H1 (cell line): ENCODE data around the gene SPACA4. TPM values are rescaled to one million over a fixed set of nuclear protein-coding genes. Genes with fewer than 3 reads are reported as not detected.

ENCODE experiments used
- CTCF ChIA-PET: fragments of 300-600 bp; sonication (Branson Sonifier 250); formaldehyde crosslinking; loops from one replicate; lab custom pipeline; 2021; ENCODE audit not compliant: partially characterized antibody; lab: Charles Lee
- POLR2A ChIA-PET: fragments of 300-600 bp; sonication (Branson Sonifier 250); formaldehyde crosslinking; loops from one replicate; lab custom pipeline; 2021; ENCODE audit warnings: inconsistent platforms; ENCODE audit not compliant: partially characterized antibody; lab: Charles Lee
- DNase-seq, 2 experiments: peaks; one replicate each; pipeline versions ENCODE4 v3.0.0 to v3.0.0-alpha.2; 2010 to 2022; ENCODE audit warnings: low spot score in 2 of 2, low read depth in 1 of 2, mixed read lengths in 1 of 2
- FAIRE-seq: peaks from 2 replicates; lab custom pipeline; 2011; peaks lifted over from hg19 to GRCh38; lab: Jason Lieb, UNC
- H2AFZ ChIP-seq: 2 replicates; pipeline ENCODE4 v1.8.1; 2012; ENCODE audit warnings: low read length, inconsistent platforms
- H2AK5ac ChIP-seq: 2 replicates; pipeline ENCODE4 v1.6.1; 2013; ENCODE audit warnings: low read depth, low read length
- H2BK120ac ChIP-seq: replicated peaks from 2 replicates; pipeline ENCODE3; 2013; ENCODE audit warnings: low read depth, low read length, inconsistent platforms
- H2BK12ac ChIP-seq: 2 replicates; pipeline ENCODE4 v1.6.1; 2013; ENCODE audit warnings: low read depth, low read length
- H2BK15ac ChIP-seq: 2 replicates; pipeline ENCODE4 v1.6.1; 2013; ENCODE audit warnings: low read length
- H2BK20ac ChIP-seq: 2 replicates; pipeline ENCODE4 v1.6.1; 2013; ENCODE audit warnings: low read length
- H2BK5ac ChIP-seq: 2 replicates; pipeline ENCODE4 v1.6.1; 2013; ENCODE audit warnings: low read depth, low read length
- H3K14ac ChIP-seq: 2 replicates; pipeline ENCODE4 v1.6.1; 2013; ENCODE audit warnings: inconsistent platforms; ENCODE audit not compliant: insufficient read length
- H3K18ac ChIP-seq: 2 replicates; pipeline ENCODE4 v1.6.1; 2013; ENCODE audit warnings: low read length; ENCODE audit errors: extremely low read depth
- H3K23ac ChIP-seq: 2 replicates; pipeline ENCODE4 v1.6.1; 2013; ENCODE audit warnings: inconsistent platforms; ENCODE audit not compliant: insufficient read length
- H3K23me2 ChIP-seq: 2 replicates; pipeline ENCODE4 v1.6.1; 2013; ENCODE audit warnings: low read depth, low read length
- H3K27ac ChIP-seq: 2 replicates; pipeline ENCODE4 v1.6.1; 2011; ENCODE audit warnings: low read depth, low read length, inconsistent platforms
- H3K27me3 ChIP-seq, 4 experiments: replicated peaks in 1 of 4; 1 replicate in 1 of 4; 2 replicates in 3 of 4; pipeline versions ENCODE4 v1.6.1 to v1.8.1; 2011 to 2013; ENCODE audit warnings: low read length in 3 of 4, mild to moderate bottlenecking in 3 of 4, inconsistent platforms in 2 of 4, mixed read lengths in 2 of 4, moderate library complexity in 1 of 4; ENCODE audit not compliant: control insufficient read depth in 3 of 4, insufficient read depth in 3 of 4; ENCODE audit errors: extremely low read depth in 1 of 4
- H3K36me3 ChIP-seq, 4 experiments: 2 replicates each; pipeline versions ENCODE4 v1.6.1 to v1.8.1; 2011 to 2013; ENCODE audit warnings: mild to moderate bottlenecking in 4 of 4, low read length in 3 of 4, moderate library complexity in 2 of 4, control low read depth in 1 of 4, inconsistent platforms in 1 of 4; ENCODE audit not compliant: insufficient read depth in 4 of 4, control insufficient read depth in 2 of 4
- H3K4ac ChIP-seq: replicated peaks from 2 replicates; pipeline ENCODE3; 2013; ENCODE audit warnings: low read length, low read depth, mixed read lengths, inconsistent platforms; ENCODE audit not compliant: insufficient read length
- H3K4me1 ChIP-seq, 4 experiments: replicated peaks in 1 of 4; 1 replicate in 1 of 4; 2 replicates in 3 of 4; pipeline versions ENCODE4 v1.6.1 to v1.8.1; 2011 to 2013; ENCODE audit warnings: low read length in 3 of 4, inconsistent platforms in 2 of 4, mixed read lengths in 1 of 4; ENCODE audit not compliant: insufficient read depth in 4 of 4, control insufficient read depth in 3 of 4
- H3K4me2 ChIP-seq, 2 experiments: 2 replicates each; pipeline versions ENCODE4 v1.6.1 to v1.8.1; 2011 to 2013; ENCODE audit warnings: low read depth in 2 of 2, low read length in 2 of 2, control low read depth in 1 of 2, inconsistent platforms in 1 of 2, mild to moderate bottlenecking in 1 of 2; ENCODE audit not compliant: insufficient read depth in 1 of 2
- H3K4me3 ChIP-seq, 4 experiments: fragments of 200-600, 300-600 bp in 1 of 4; sonication (generic), shearing (Covaris generic), sonication (Bioruptor Twin) in 1 of 4; 2 replicates each; pipeline versions ENCODE4 v1.5.1 to v1.8.1; 2011 to 2016; ENCODE audit warnings: low read length in 4 of 4, low read depth in 3 of 4, control low read depth in 2 of 4, inconsistent platforms in 2 of 4, mild to moderate bottlenecking in 2 of 4, mixed read lengths in 1 of 4, moderate library complexity in 1 of 4; ENCODE audit not compliant: insufficient read depth in 2 of 4; ENCODE audit errors: extremely low read depth in 1 of 4
- H3K56ac ChIP-seq: replicated peaks from 2 replicates; pipeline ENCODE3; 2013; ENCODE audit warnings: low read depth, mild to moderate bottlenecking, mixed read lengths, low read length, inconsistent platforms; ENCODE audit not compliant: insufficient read length
- H3K79me1 ChIP-seq: 2 replicates; pipeline ENCODE4 v1.6.1; 2013; ENCODE audit warnings: low read depth, low read length, control low read depth
- H3K79me2 ChIP-seq, 2 experiments: 2 replicates each; pipeline versions ENCODE4 v1.6.1 to v1.8.1; 2012 to 2013; ENCODE audit warnings: low read length in 2 of 2, mild to moderate bottlenecking in 2 of 2, inconsistent platforms in 1 of 2; ENCODE audit not compliant: insufficient read depth in 2 of 2, control insufficient read depth in 1 of 2
- H3K9ac ChIP-seq, 4 experiments: replicated peaks in 1 of 4; 1 replicate in 1 of 4; 2 replicates in 3 of 4; pipeline versions ENCODE4 v1.6.1 to v1.8.1; 2011 to 2013; ENCODE audit warnings: low read depth in 3 of 4, low read length in 3 of 4, control low read depth in 2 of 4, mild to moderate bottlenecking in 2 of 4, moderate library complexity in 2 of 4, inconsistent platforms in 1 of 4; ENCODE audit errors: extremely low read depth in 1 of 4
- H3K9me3 ChIP-seq, 2 experiments: 2 replicates each; pipeline versions ENCODE4 v1.6.1 to v1.8.1; 2012 to 2013; ENCODE audit warnings: mild to moderate bottlenecking in 2 of 2, moderate library complexity in 2 of 2, control low read depth in 1 of 2, inconsistent platforms in 1 of 2, low read depth in 1 of 2, low read length in 1 of 2, mixed read lengths in 1 of 2; ENCODE audit not compliant: insufficient read depth in 2 of 2
- H4K20me1 ChIP-seq, 2 experiments: replicated peaks in 1 of 2; 2 replicates each; pipeline versions ENCODE3 to v1.8.1; 2011 to 2013; ENCODE audit warnings: inconsistent platforms in 2 of 2, low read length in 2 of 2, mild to moderate bottlenecking in 1 of 2; ENCODE audit not compliant: insufficient read depth in 2 of 2, control insufficient read depth in 1 of 2
- H4K5ac ChIP-seq: 2 replicates; pipeline ENCODE4 v1.6.1; 2013; ENCODE audit warnings: low read length, low read depth, mixed read lengths, inconsistent platforms; ENCODE audit not compliant: insufficient read length
- H4K8ac ChIP-seq: 2 replicates; pipeline ENCODE4 v1.8.0; 2013; ENCODE audit warnings: mild to moderate bottlenecking, moderate library complexity, low read length, inconsistent platforms; ENCODE audit not compliant: insufficient read depth; ENCODE audit errors: extremely low read depth
- H4K91ac ChIP-seq: replicated peaks from 2 replicates; pipeline ENCODE3; 2013; ENCODE audit warnings: low read length, mixed read lengths, inconsistent platforms; ENCODE audit not compliant: insufficient read length
- CBX5 ChIP-seq: fragments of 300-800, 300-1000 bp; sonication (generic); IDR thresholded peaks from 2 replicates; pipeline ENCODE4 v1.7.1; 2016; ENCODE audit warnings: antibody characterized with exemption, low read length, low read depth
- KDM4A ChIP-seq: IDR thresholded peaks from one replicate; pipeline ENCODE4 v1.7.1; 2012; ENCODE audit warnings: low read depth, mild to moderate bottlenecking, moderate library complexity, low read length, inconsistent platforms; ENCODE audit not compliant: severe bottlenecking
- SAP30 ChIP-seq: fragments of 300-600 bp; sonication (generic); IDR thresholded peaks from 2 replicates; pipeline ENCODE4 v1.7.1; 2012; ENCODE audit warnings: low read length, moderate library complexity, mild to moderate bottlenecking, inconsistent platforms; ENCODE audit not compliant: insufficient read depth, insufficient replicate concordance
- TBP ChIP-seq: IDR thresholded peaks from 2 replicates; pipeline ENCODE4 v1.6.1; 2011; ENCODE audit warnings: low read depth, low read length, improper control_type of control experiment
- WGBS, 2 experiments: shearing (Covaris generic) in 1 of 2; methylation state at CpG; one replicate each; pipeline versions ENCODE4 v1.1.6 to v1.1.7; 2013 to 2015; ENCODE audit warnings: low lambda C conversion rate in 2 of 2, mixed read lengths in 2 of 2, inconsistent platforms in 1 of 2, low coverage in 1 of 2, missing lambda C conversion rate in 1 of 2; ENCODE audit not compliant: insufficient replicate concordance in 2 of 2, insufficient coverage in 1 of 2, insufficient read length in 1 of 2; ENCODE audit errors: extremely low coverage in 1 of 2, missing lambda C conversion rate in 1 of 2; 5-methylcytosine and 5-hydroxymethylcytosine counted together
- polyA plus RNA-seq, 7 experiments: library from polyadenylated mRNA; depleted of rRNA in 3 of 7; stranded (reverse) in 5 of 7; unstranded in 2 of 7; fragments of >200 nt in 5 of 7; fragments of 200-250 nt in 2 of 7; gene quantifications; 1 replicate in 5 of 7; 2 replicates in 1 of 7; 4 replicates in 1 of 7; pipeline versions ENCODE4 v1.2.1 to v1.2.3, GENCODE V29; 2011 to 2013; ENCODE audit warnings: missing spikeins in 2 of 7, mixed read lengths in 2 of 7
- total RNA-seq: library from RNA; stranded (reverse); fragmentation: NEBNext Ultra II Directional; extraction: Animal tissue kit (Norgen Biotek cat#: 25700); gene quantifications from 2 replicates; pipeline ENCODE4 v1.2.1, GENCODE V29; 2021

The SPACA4 gene
- total and polyA plus RNA-seq, 2 of the 8 experiments (the other 6 are each of a cell fraction or from before 2014, with no cell fraction given), result not detected

- CTCF ChIA-PET, result interaction anchor here (0.6 to 1.4 kb wide), 2 partner anchors 113 to 936 kb away, joined by 3 to 4 read pairs; no protein-coding TSS in a partner anchor
- peak overlapping the region; percentile 79; the same call in 1 of the 2 replicates for H4K8ac ChIP-seq
- TF ChIP-seq CBX5 (no peak), KDM4A (no peak), TBP (no peak), SAP30 (no peak)
- TF ChIP-seq, all 59 proteins: peak for 0
- no peak overlapping the region for H2BK15ac ChIP-seq
- H4K20me1 ChIP-seq, result peaks cover 2% of the 10 kb centered on the region in 2 experiments
- H4K5ac ChIP-seq, result no peak overlapping the region
- H3K27me3 ChIP-seq, result no peaks in the 10 kb centered on the region
- H3K23ac ChIP-seq, result no peak overlapping the region
- no peak overlapping the region for H3K27ac ChIP-seq
- H3K4ac ChIP-seq, result no peak overlapping the region
- no peaks in the 10 kb centered on the region for H3K4me1 ChIP-seq
- no peak overlapping the region for H2BK120ac ChIP-seq
- H3K9ac ChIP-seq, result no peak overlapping the region
- H3K36me3 ChIP-seq, result no peaks in the 10 kb centered on the region
- FAIRE-seq, result no peak
- H3K23me2 ChIP-seq, result no peaks in the 10 kb centered on the region; the same call in 1 of the 2 replicates
- H3K4me3 ChIP-seq, result no peak overlapping the region
- no peak overlapping the region for H2BK12ac ChIP-seq
- H3K14ac ChIP-seq, result no peak overlapping the region
- no peak overlapping the region for H3K56ac ChIP-seq
- no peak overlapping the region for H2BK20ac ChIP-seq
- no peak overlapping the region for H3K4me2 ChIP-seq
- no peaks in the 10 kb centered on the region for H3K79me1 ChIP-seq
- no peak for DNase-seq
- no peak overlapping the region for H2AK5ac ChIP-seq
- POLR2A ChIA-PET, result interaction anchor here (27.0 kb wide), 1 partner anchor 20 kb away, joined by 788 read pairs; the partner anchor contains the start of genes DBP, FAM83E, RPL18 and SPHK2
- no peak overlapping the region for H3K18ac ChIP-seq
- no peak overlapping the region for H2AFZ ChIP-seq
- 86% methylated on average over 9 of the region's 9 CpGs; no CpG with 5 or more reads in 1 of the 2 experiments for WGBS, 2 experiments
- H2BK5ac ChIP-seq, result no peak overlapping the region
- no peak overlapping the region for H4K91ac ChIP-seq
- H3K79me2 ChIP-seq, result no peaks in the 10 kb centered on the region
- H3K9me3 ChIP-seq, result no peaks in the 10 kb centered on the region
These were observed 3.5 kb upstream of the SPACA4 start for GRCh38 chr19:48603001-48603400.
